HK-2 (cell line): ENCODE results near the gene GLRX5.
"Not testable (repeated sequence)": the region's sequence is repeated elsewhere in the genome, so short reads cannot be mapped to it uniquely, and the experiment has no call there.

Experiments
- DNase-seq: peaks from one replicate; pipeline ENCODE4 v3.0.0-alpha.2; 2018; ENCODE audit not compliant: unreplicated experiment

The GLRX5 gene

GRCh38 chr14:95553141-95553540 is 18.3 kb downstream of the GLRX5 start:
- DNase-seq = no peak

DNA sequence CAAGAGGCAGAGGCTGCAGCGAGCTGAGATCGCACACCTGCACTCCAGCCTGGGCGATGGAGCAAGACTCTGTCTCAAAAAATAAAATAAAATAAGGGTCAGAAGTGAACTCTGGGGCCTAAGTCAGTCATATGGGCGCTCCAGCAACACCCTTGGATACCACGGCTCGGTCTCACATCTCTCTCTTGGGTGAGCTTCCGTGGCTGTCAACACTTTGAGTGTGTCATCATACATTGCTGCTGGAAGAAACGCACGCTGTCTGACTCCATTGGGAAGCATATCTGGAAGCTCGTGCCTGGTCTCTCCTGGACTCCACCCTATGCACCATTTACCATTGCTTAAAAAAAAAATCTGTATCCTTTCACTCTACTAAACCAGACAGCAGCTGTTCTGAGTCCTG is 20.2 kb downstream of the GLRX5 start:
- DNase-seq = no peak

DNA sequence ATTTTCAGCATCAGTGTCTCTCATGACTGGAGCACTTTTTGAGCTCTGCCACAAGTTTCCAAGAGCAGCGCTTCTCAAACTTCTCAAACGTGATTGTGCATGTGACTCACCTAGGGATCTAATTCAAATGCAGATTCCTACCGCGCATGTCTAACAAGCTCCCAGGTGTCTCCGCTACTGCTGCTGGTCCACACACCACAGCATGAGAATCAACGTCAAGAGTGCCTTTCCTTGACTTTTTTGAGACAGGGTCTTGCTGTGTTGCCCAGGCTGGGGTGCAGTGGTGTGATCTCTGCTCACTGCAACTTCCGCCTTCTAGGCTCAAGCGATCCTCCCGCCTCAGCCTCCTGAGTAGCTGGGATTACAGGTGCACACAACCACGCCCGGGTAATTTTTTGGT is 22.4 kb downstream of the GLRX5 start:
- DNase-seq = no peak

GRCh38 chr14:95557832-95558231 is 23.0 kb downstream of the GLRX5 start:
- DNase-seq = no peak

DNA sequence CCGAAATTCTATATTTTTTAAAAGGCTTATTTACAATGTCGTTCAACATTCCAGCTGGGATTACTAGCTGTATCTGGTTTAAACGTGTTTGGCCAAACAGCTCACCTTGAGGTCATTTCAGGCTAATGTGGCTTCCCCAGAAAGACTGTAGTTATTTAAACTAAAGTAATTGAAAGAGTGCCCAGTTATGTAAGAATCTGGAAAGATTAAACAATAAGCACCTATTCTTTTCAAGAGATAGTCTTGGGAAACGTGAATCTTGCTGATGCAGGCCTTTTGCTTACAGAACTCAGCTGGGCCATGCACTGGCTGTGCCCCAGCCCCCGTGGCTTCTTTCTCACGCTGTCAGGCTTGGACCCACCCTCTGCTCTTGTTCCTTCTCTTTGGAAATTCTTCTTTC is 24.4 kb downstream of the GLRX5 start:
- no peak for DNase-seq

GRCh38 chr14:95561001-95561412 is 26.2 kb downstream of the GLRX5 start:
- DNase-seq = peak; percentile 89

GRCh38 chr14:95562892-95563685 is 28.2 kb downstream of the GLRX5 start:
- DNase-seq = no peak

DNA sequence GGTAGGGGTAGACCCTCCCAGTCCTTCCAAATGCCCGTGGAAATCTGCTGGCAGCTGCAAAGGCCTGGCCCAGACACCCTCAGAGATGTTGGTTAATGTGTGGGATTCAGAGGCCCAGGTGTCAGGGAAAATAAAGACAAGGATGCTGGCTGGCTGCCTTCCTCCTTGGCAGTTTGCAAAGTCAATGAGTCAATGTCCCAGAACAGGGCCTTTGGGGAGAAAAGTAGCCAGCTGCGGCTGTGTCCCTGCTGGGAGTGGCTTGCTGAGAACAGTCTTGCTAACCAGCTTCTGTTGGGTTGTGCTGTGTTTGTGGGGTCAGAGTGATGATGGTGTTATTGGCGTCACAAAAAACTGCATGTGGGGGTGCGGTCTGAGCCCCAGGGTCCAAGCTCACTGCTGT is 29.2 kb downstream of the GLRX5 start:
- no peak for DNase-seq

GRCh38 chr14:95569440-95569839 is 34.6 kb downstream of the GLRX5 start:
- DNase-seq = no peak

DNA sequence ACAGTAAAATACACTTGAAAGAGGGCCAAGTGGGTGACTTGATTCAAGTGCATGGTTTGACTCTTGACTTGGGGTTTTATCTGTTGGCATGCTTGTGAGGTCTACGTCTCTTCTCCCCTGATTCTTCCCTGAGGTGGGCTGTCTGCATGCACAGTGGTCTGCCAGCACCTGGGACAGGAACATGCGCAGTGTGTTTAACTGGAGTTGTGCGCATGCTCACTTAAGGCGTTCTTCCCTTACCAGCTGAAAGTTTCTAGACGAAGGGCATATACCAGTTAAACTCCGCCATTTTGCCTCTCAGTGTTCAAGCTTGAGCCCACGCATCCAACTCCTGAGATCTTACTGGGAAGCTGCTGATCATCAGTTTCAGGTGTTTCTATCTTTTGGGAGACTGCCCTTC is 38.5 kb downstream of the GLRX5 start:
- DNase-seq = no peak

DNA sequence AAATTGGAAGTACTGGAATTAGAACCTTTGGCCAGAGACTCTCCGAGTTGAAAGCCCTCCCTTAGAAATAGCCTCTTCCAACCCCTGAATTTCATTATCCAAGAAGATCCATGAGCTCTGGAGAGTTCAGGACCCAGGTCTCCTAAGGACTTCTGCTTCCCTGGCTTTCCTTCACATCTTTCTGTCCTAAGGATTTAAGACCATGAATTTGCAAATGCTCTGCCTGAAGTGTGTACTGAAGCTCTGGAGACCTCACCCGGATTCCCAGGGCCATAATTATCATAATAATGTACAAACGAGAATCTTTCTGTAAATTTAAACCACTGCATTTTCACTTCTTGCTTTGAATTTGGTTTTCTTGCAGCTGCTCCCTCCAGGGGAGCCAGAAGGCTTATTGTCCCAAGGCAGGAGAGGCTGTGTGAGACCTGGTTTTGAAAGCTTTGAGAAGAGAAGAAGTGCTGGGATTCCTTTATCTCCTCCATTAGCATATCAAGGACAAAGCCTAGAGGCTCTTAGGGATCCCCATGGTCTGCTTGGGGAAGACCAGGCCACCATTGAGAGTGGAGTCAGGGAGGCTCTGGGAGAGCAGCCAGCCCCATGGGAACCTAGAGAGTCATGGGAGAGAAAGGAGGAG is 41.1 kb downstream of the GLRX5 start:
- no peak for DNase-seq

DNA sequence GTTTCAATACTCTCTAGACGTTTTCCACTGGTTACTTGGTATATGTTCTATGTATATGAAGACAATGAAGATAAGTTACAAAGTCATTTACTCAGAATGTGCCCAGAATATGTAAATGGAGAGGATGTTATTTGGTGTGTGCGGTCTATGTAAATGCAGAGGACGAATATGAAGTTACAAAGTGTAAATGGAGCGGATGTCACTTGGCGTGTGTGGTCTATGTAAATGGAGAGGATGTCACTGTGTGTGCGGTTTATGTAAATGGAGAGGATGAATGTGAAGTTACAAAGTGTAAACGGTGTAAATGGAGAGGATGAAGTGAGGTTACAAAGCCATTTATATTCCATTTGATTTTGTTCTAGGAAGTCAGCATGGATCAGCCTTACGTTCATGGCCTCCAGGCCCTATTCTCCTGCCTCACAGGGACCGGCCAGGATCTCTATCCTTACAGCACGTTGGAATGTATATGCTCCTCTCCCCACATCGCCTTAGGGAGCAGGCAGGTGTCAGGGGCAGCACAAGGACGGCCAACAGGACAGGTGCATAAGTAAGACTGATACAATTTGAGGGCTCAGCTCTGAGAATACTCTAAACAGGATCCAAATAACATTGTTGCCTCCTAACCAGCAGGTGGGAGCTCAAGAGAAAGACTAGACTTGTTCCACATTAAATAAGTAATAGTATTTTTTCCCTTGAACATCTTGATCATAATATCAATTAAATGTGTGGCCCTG is 42.4 kb downstream of the GLRX5 start:
- no peak for DNase-seq

DNA sequence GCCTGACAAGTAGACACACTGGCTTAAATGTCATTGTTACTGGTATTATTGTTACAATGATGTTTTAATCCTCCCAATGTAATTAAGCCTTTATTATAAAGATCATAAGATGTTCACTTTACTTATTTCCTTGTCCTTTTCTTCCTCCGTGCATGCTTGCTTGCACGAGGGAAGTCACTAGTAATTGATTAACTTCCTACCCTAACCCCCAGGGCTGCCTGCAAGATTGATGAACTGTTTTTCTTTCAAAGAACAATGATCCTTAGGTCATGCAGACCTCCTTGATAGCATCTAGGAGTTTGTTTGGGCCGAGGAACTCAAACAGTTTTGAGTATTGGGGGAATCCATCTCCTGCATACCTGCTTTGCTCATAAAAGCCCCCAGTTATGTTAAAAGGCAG is 43.0 kb downstream of the GLRX5 start:
- no peak for DNase-seq

- not testable (repeated sequence) for DNase-seq
These were observed 49.2 kb downstream of the GLRX5 start for GRCh38 chr14:95583836-95584617.

- no peak for DNase-seq
These were observed 51.2 kb downstream of the GLRX5 start for GRCh38 chr14:95585953-95586620.

DNA sequence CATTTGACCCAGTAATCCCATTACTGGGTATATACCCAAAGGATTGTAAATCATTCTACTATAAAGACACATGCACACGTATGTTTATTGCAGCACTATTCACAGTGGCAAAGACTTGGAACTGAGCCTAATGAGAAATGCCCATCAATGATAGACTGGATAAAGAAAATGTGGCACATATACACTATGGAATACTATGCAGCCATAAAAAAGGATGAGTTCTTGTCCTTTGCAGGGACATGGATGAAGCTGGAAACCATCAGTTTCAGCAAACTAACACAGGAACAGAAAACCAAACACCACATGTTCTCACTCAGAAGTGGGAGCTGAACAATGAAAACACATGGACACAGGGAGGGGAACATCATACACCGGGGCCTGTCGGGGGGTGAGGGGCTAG is 56.3 kb downstream of the GLRX5 start:
- not testable (repeated sequence) for DNase-seq
